Cardiac atrium fibroblast (primary cell): ENCODE results near the gene DLG2. TPM values are rescaled to one million over a fixed set of nuclear protein-coding genes. Genes with fewer than 3 reads are reported as not detected.

Experiments
- total RNA-seq: library from RNA; depleted of rRNA; stranded (reverse); fragments of >200 nt; gene quantifications from 2 replicates; pipeline ENCODE4 v1.2.3, GENCODE V29; 2015

The DLG2 gene
- total RNA-seq: not detected in 2 replicates

DNA sequence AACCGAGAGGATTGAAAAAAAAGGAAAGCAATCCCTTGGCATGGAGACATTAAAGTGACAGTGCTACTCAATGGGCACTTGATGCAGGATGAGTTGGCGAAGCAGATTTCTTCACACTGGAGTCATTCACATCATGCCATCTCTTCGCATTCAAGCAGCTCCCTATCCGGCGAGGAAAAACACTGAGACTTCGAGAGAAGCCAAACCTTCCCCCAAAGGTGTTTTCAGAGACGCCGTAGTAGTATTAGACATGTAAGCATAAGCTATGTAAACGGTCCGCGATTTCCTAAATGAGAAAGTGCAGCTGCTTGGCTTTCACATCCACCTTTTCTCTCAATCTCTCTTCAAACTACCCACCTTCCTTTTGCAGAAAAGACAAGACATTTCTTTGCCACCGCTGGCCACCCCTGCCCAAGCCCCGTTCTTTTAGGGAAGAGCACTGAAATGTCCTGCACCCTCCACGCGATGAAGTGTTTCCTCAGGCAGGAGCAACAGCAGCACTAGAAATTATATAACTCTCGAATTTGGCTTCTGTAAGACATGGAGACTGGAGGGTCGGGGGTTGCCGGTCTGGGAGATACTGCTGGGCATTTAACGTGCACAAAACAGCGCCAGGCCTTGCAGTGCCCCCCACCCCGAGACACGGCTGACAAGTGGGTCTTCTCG lies at the start of gene DLG2:
Gene DLG2, minus strand, starts transcription at position 13 of the 666 bp plus-strand sequence.

DNA sequence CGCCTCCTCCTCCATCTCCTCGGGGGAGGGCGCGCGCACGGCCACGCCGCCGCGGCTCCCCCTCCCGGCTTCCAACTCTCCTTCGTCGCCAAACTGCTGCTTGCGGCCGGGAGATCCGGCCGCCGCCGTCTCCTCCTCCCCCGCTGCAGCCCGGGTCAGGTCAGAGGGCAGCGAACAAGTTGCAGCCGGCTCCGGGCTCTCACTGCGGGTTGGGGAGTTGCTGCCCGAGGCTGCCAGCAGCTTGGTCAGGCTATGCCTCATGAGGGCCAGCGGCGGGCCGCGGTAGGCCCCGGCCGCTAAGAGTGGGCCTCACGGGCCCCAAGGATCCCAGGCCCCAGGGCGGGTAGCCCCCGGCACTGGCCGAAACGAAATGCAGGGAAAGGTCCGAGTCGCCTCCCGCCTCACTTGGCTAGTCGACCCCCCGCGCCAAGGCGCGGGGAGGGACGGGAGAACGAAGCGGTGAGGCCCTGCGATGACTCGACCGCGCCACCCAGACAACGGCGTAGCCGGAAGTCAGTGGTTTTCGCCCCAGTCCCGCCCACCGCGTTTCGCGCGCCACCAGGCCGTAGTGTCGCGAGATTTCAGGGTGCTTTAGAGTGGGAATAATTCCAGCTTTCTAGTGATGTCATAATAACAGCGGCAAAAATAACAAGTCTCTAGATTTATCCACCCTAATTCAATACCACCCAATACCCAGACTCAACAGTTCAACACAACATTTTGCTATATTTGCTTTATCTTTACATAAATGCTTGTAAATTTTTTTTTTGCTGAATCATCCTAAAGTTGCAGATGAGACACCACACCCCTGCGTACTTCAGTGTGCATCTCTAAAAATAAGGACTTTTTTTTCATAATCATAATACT lies 37.7 kb upstream of the DLG2 start, which contains the start of gene CREBZF:
Gene CREBZF, minus strand, starts transcription at position 515 of the 867 bp plus-strand sequence. Its CDS starts 254 bp downstream, at position 261.

GRCh38 chr11:85647604-85648299 lies 20.6 kb upstream of the DLG2 start, which contains the start of gene TMEM126A:
TMEM126A (plus strand) TSS chr11:85647967; CDS start chr11:85650256, 2,289 bp downstream.

DNA sequence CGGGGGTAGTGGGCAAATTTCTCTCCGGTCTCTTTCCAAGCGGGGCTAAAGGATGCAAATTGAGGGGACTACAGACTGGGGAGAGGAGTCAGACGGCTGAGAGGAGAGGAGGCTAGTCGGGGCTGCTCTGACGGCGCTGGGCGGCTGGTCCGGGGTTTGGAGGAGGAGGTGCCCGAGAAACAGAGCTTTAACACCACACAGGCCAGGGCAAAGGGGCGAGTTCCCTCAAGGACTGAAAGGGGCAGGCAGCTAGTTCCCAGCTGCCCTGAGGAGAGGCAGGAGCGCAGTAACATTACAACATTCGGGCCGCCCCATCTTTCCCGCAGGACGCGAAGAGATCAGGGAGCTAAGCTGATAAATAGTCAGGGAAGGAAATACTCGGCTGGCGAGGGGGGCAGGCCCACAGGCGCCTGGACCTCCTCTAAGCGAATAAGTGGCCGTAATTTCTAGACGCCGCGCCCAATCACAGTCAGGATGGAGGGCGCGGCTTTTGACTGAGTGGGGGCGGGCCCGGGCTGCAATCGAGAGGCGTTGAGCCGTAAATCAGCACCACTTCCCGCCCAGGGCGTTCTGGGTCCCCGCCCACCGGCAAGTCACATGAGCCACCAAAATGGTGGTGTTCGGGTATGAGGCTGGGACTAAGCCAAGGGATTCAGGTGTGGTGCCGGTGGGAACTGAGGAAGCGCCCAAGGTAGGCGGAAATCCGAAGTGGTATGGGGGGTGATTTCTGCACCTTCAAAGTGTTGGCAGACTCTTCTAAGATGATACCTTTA lies 1.0 kb upstream of the DLG2 start, which contains the start of gene TMEM126B:
Gene TMEM126B, plus strand, starts transcription at position 596 of the 773 bp plus-strand sequence. Its CDS starts 15 bp downstream, at position 611.

Other genes with a start within 250 kb of the DLG2 start
- gene TMEM126B, start 1.2 kb upstream of the DLG2 start, total RNA-seq: 47.8 and 51.0 TPM in 2 replicates
- 27.4 and 35.7 TPM in 2 replicates for gene TMEM126A, start 20.6 kb upstream of the DLG2 start, total RNA-seq
- gene CREBZF, start 37.8 kb upstream of the DLG2 start, total RNA-seq: 20.3 and 21.7 TPM in 2 replicates
- 1.3 and 5.3 TPM in 2 replicates for gene CCDC89, start 58.9 kb upstream of the DLG2 start, total RNA-seq
- 10.7 and 12.6 TPM in 2 replicates for gene SYTL2, start 183.8 kb upstream of the DLG2 start, total RNA-seq
- gene CCDC83, start 228.0 kb upstream of the DLG2 start, total RNA-seq: not detected in 2 replicates